ENCODE results near the gene CDH23.

CDH23 gene

DNA sequence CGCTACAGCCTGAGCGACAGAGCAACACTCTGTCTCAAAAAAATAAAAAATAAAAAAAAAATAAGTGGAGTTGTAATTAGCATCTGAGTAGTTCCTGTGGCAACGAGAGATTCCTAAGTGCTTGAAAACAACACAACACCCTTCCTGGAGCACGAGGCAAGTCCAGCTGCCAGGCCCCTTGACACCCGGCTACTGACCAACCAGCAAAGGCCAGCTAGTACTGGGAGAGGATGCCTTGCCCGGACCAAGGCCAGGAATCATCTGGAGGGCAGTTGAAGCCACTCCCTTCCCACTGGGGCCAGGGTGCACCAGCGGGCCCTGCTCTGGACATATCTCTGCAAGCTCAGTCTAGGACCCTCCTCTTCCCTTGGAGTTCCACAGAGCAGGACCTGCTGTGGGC is 322.3 kb downstream of the CDH23 start:
- TF ChIP-seq, protein P1, sequence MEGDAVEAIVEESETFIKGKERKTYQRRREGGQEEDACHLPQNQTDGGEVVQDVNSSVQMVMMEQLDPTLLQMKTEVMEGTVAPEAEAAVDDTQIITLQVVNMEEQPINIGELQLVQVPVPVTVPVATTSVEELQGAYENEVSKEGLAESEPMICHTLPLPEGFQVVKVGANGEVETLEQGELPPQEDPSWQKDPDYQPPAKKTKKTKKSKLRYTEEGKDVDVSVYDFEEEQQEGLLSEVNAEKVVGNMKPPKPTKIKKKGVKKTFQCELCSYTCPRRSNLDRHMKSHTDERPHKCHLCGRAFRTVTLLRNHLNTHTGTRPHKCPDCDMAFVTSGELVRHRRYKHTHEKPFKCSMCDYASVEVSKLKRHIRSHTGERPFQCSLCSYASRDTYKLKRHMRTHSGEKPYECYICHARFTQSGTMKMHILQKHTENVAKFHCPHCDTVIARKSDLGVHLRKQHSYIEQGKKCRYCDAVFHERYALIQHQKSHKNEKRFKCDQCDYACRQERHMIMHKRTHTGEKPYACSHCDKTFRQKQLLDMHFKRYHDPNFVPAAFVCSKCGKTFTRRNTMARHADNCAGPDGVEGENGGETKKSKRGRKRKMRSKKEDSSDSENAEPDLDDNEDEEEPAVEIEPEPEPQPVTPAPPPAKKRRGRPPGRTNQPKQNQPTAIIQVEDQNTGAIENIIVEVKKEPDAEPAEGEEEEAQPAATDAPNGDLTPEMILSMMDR (IDR thresholded peaks at IDR 0.05): no peak
- peaks cover 17% of the 10 kb centered on the region for H3K27me3 Mint-ChIP-seq (ENCODE audit: low read depth, poor library complexity)
- H3K36me3 Mint-ChIP-seq (ENCODE audit: low read depth): no peaks in the 10 kb centered on the region
- DNase-seq: no peak
- no peak overlapping the region for H3K4me3 Mint-ChIP-seq
- no peak overlapping the region for H3K27ac Mint-ChIP-seq
- peaks cover 62% of the 10 kb centered on the region for H3K4me1 Mint-ChIP-seq
- H3K9me3 Mint-ChIP-seq: peaks cover 3% of the 10 kb centered on the region

DNA sequence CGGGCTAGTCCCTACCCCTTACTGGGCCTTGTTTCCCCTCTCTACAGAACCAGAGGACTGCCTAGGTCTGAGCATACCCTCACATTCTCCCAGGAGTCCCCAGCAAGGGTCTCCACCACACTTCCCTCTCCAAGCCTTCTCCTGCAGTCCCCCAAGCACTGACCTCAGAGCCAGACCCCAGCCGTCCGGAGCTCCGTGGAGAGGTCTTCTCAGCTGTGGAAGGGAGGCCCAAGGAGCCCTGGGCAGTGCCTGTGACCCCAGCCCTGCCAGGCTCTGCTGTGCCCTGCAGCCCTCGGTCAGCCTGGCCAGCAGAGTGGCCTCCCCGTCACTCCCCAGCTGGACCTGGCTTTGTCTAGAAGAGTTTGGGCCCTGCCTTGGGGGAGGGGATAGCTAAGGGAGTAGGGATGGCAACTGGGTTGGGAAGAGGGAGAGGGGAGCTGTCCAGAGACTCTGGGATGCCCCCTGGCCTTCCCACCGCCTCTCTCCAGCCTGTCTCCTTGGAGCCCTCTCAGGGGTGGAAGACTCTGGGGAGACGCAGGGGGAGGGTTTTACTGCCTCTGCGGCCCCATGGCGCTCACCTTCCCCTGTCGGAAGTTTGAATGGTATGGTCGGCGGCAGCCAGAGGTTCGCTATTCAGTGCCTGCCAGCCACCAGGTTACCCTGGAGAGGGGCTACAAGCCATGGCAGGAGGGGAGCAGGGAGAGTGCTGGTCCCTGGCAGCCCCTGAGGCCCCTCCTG is 322.9 kb downstream of the CDH23 start, which contains the start of gene C10orf105:
C10orf105 (minus strand) TSS at position 315 of the 738 bp plus-strand sequence. CDS start 3,441 bp downstream, outside the sequence.
- peaks cover 3% of the 10 kb centered on the region for H3K9me3 Mint-ChIP-seq
- no peaks in the 10 kb centered on the region for H3K36me3 Mint-ChIP-seq (ENCODE audit: low read depth)
- TF ChIP-seq, protein P1 (IDR thresholded peaks at IDR 0.05): no peak
- DNase-seq: peak; percentile 42
- peaks cover 17% of the 10 kb centered on the region for H3K27me3 Mint-ChIP-seq (ENCODE audit: low read depth, poor library complexity)
- peaks cover 59% of the 10 kb centered on the region for H3K4me1 Mint-ChIP-seq
- H3K4me3 Mint-ChIP-seq: no peak within 1 kb of the TSS
- no peak within 1 kb of the TSS for H3K27ac Mint-ChIP-seq

GRCh38 chr10:71720288-71720687 is 323.6 kb downstream of the CDH23 start:
- Mint-ChIP-seq H3K4me3 (no peak overlapping the region), H3K4me1 (peaks cover 62% of the 10 kb centered on the region), H3K27me3 (ENCODE audit: low read depth, poor library complexity) (peaks cover 17% of the 10 kb centered on the region), H3K36me3 (ENCODE audit: low read depth) (no peaks in the 10 kb centered on the region), H3K27ac (no peak overlapping the region), H3K9me3 (peaks cover 3% of the 10 kb centered on the region)
- TF ChIP-seq, protein P1 (IDR thresholded peaks at IDR 0.05): no peak
- DNase-seq: no peak

- Mint-ChIP-seq H3K27ac (no peak overlapping the region), H3K4me1 (peaks cover 73% of the 10 kb centered on the region), H3K4me3 (peak overlapping the region; percentile 35), H3K27me3 (ENCODE audit: low read depth, poor library complexity) (peaks cover 12% of the 10 kb centered on the region), H3K9me3 (peaks cover 3% of the 10 kb centered on the region), H3K36me3 (ENCODE audit: low read depth) (no peaks in the 10 kb centered on the region)
- TF ChIP-seq, protein P1 (IDR thresholded peaks at IDR 0.05): no peak
- DNase-seq: no peak
Measured at GRCh38 chr10:71721313-71721712, 324.6 kb downstream of the CDH23 start.

DNA sequence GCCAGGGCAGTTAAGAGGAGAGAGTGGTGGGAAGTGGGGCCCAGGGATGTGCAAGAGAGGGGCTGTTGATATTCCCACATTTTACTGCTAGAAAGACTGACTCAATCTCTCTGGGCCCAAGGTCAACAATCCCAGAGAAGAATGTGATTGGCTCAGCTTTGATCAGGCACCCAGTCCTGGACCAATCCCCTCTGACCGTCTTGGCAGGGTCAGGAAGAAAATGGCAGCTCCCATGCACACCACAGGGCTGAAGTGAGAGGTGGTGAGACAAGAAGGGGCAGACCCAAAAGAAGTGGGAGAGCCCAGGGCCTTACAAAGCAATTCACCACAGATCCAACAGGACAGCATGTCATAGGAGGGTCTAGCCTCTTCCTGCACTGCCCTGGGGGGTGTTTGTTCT is 326.1 kb downstream of the CDH23 start:
- H3K27ac Mint-ChIP-seq: no peak overlapping the region
- DNase-seq: no peak
- no peak overlapping the region for H3K4me3 Mint-ChIP-seq
- H3K27me3 Mint-ChIP-seq (ENCODE audit: low read depth, poor library complexity): peaks cover 12% of the 10 kb centered on the region
- H3K9me3 Mint-ChIP-seq: peaks cover 3% of the 10 kb centered on the region
- H3K36me3 Mint-ChIP-seq (ENCODE audit: low read depth): no peaks in the 10 kb centered on the region
- TF ChIP-seq, protein P1 (IDR thresholded peaks at IDR 0.05): no peak
- H3K4me1 Mint-ChIP-seq: peaks cover 78% of the 10 kb centered on the region

GRCh38 chr10:71723311-71723710 is 326.6 kb downstream of the CDH23 start:
- no peak overlapping the region for H3K4me3 Mint-ChIP-seq
- peak overlapping the region; percentile 45 for H3K27ac Mint-ChIP-seq
- H3K4me1 Mint-ChIP-seq: peaks cover 80% of the 10 kb centered on the region
- peaks cover 12% of the 10 kb centered on the region for H3K27me3 Mint-ChIP-seq (ENCODE audit: low read depth, poor library complexity)
- H3K9me3 Mint-ChIP-seq: peaks cover 3% of the 10 kb centered on the region
- TF ChIP-seq, protein P1 (IDR thresholded peaks at IDR 0.05): no peak
- H3K36me3 Mint-ChIP-seq (ENCODE audit: low read depth): no peaks in the 10 kb centered on the region
- DNase-seq: no peak
